HPDE6-E6E7 (cell line): ENCODE data around the gene EFS.
"Not testable (repeated sequence)": the region's sequence is repeated elsewhere in the genome, so short reads cannot be mapped to it uniquely, and the experiment has no call there.

Experiments used
- DNase-seq: peaks from one replicate; pipeline ENCODE4 v3.0.0; 2011; ENCODE audit warnings: missing footprints; ENCODE audit errors: extremely low spot score

Gene EFS

DNA sequence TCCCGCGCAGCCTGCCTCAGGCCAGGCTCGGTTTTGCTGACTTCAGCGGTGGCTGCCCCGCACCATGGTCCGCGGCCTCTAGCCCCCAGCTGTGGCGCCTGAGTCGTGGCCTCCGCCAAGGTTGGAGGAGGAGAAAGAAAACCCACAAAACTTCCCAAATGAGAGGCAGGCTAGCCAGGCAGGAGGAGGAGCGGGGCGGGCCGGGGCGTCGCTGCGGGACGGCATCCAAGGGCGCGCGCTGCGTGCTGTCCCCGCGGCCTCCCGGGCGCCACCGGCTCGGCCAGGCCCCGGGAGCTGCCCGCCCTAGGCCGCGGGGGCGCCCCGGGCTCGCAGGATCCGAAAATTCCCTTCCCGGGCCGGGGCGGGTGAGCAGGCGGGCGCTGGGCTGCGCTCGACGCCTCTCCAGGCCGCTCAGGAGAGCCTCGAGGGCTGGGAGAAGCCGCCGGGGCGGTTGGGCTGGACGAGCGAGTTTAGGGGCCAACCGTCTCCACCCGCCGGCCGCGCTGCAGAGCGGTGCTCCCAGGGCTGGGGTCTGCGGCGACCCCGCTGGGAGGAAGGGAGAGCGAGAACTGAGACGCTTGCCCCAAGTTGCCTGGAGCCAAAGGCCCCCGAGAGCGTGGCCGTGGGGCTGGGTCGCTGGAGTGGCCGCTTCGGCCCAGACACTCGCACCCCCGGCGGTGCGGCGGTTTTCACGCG is at the start of gene EFS:
Gene EFS, minus strand, starts transcription at position 137 of the 696 bp plus-strand sequence. CDS start 147 bp downstream, outside the sequence.
- peak; percentile 54 for DNase-seq

- DNase-seq = no peak
These were observed 49.3 kb upstream of the EFS start for GRCh38 chr14:23414254-23414653.

GRCh38 chr14:23413681-23414080 is 48.7 kb upstream of the EFS start:
- DNase-seq = no peak

GRCh38 chr14:23411563-23412525 is 46.9 kb upstream of the EFS start:
- no peak for DNase-seq

GRCh38 chr14:23409966-23410635 is 45.1 kb upstream of the EFS start:
- no peak for DNase-seq

- DNase-seq = no peak
These were observed 44.5 kb upstream of the EFS start for GRCh38 chr14:23409475-23409874.

GRCh38 chr14:23408307-23408630 is 43.3 kb upstream of the EFS start:
- DNase-seq = no peak

DNA sequence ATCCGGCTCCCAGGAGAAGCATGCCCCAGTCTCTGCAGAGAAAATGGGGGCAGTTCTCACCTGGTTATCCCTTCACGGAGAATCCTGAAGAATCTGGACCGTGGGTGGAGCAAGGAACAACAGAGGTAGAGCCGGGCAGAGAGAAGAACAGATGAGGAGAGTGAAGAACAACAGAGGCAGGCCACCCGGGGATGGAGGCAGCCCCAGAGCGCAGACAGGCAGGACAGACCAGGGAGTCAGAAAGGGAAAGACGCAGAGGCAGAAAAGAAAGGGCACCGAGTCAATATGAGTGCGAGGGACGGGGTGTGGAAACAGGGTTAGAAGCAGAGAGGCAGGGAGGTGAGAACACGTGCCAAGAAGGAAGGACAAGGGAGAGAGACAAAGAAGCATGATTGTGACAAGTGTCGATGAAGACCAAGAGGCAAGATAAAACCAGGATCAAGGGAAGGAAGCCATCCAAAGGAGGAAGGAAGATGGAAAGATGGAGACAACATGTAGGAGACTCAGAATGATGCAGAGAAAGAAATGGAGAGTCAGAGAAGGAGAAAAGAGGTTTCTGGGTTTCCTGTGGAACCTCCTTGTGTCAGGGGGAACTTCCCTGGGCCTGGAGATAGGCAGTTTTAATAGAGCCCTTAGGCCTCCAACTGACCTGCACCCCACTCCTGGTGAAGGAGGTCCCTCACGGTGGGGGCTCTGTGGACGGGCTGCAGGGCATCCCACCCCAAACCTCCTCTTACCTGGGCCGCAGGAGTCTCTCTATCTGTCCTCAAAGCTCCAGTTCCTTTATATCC is 42.7 kb upstream of the EFS start, which contains the start of gene MYH6:
Gene MYH6, minus strand, starts transcription at position 758 of the 791 bp plus-strand sequence. CDS start 1,050 bp downstream, outside the sequence.
- no peak for DNase-seq

- DNase-seq = no peak
These were observed 41.9 kb upstream of the EFS start for GRCh38 chr14:23406725-23407355.

DNA sequence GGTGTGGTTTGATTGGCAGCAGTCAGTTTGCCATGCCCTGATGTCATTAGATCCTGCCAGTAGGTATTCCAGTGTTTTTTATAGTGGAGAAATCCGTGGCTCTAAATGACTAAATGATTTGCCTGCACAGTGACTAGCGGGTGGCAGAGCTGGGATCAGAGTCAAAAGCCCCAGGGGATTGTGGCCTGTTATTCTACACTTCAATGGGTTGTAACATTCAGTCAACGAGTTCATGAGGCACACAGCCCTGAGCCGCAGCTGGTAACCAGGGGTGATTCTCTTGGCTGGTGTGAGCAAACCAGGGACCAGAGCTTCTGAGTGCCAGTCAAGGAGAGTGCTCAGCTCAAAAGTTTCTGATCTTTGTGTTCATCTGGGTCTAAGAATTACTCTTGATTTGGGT is 41.3 kb upstream of the EFS start:
- no peak for DNase-seq

GRCh38 chr14:23405516-23406025 is 40.6 kb upstream of the EFS start:
- DNase-seq = no peak

DNA sequence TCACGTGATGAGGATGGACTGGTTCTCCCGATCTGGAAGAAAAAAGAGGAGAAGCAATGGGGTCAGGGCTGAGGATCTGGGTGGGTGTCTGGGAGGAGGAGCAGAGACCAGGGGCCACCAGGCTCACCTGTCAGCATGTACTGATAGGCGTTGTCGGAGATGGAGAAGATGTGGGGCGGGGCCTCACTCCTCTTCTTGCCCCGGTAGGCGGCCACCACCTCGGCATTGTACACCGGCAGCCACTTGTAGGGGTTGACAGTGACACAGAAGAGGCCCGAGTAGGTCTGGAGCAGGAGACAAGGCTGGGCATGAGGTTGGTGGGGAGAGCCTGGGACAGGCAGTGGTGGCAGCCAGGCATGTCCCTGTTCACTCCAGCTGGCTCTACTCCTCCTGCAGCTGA is 40.1 kb upstream of the EFS start:
- DNase-seq = no peak

DNA sequence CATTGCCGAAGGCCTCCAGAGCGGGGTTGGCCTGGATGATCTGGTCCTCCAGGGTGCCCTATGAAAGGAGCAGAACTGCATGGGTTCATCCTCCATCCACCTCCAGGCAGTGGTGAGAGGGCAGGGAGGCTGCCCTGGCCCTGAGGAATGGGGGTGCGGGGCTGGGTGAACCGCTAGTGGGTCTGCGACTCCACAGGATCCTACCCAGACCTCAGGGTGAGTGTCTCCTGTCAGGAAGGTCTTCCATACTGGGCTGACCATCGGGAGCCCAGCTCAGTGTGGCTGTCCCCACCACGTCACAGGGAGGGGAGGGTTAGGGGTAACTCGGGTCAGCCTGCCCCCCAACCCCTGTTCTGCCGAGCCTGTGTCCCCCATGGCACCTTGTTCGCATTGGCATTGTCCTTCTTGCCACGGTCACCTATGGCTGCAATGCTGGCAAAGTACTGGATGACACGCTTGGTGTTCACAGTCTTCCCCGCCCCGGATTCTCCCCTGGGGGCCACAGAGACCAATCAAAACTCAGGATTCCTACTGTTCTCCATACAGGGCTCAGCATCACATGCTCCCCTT is 39.4 kb upstream of the EFS start:
- DNase-seq = no peak

DNA sequence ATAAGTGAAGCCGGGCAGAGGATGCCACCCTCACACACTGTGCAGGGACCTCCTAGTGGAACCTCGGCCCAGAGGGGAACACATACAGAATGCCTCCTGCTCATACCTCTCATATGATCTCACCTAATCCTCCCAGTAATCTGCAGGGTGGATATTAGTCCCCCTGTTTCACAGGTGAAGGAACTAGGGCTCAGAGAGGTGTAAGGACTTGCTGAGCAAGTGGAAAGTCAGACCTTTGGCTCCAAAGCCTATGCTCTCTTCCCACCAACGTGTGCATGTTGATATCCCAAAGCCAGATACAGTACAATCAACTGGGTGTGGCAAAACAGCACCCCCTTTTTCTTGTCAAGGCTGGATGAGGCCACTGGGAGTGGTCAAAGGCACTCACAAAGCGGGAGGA is 38.9 kb upstream of the EFS start:
- DNase-seq = no peak

DNA sequence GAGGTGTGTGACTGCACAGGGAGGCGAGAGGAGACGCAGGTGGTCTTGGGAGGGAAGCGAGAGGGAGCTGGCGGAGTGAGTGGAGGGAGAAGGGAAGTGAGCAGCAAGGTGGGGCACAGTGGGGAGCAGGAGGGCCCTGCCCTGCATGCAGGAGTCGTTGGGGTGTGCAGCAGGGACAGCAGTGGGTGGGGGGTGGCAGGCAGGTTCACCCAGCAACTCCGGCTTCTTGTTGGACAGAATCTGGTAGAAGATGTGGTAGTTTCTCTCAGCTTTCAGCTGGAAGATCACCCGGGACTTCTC is 38.1 kb upstream of the EFS start:
- DNase-seq = no peak

DNA sequence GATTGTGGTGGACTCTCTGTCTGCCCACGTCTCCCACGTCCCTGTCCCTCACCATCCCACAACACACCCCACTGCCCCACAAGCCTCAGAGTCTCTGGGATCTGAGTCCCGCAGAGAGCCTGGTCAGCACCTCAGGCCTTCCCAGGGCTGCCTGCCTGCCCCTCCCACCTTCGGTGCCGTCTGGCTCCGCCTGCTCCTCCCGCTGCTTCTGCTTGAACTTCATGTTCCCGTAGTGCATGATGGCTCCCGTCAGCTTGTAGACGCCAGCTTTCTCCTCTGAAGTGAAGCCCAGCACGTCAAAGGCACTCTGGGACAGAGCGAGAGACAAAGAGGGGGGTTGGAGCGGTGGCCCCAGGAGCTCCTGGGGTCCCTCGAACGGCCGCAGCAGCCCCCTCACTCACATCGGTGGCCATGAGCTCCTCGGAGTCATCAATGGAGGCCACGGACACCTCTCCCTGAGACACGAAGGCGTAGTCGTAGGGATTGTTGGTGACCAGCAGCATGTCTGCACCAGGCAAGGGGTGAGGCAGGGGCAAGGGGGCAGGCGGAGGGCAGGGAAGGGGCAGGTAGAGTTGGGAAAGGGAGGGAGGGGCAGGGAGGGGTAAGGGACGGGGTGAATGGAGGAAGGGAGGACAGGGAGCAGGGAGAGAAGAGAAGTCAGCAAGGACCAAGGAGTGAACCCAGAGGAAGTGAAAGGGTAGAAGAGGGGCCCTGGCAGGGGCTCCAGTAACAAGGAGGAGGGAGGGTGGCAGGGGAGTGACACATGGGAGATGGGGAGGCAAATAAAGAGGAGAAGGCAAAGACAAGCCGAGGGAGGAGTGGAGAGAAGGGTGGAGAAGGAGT is 37.5 kb upstream of the EFS start:
- DNase-seq = no peak

- DNase-seq = no peak
These were observed 36.3 kb upstream of the EFS start for GRCh38 chr14:23401291-23401690.

GRCh38 chr14:23400496-23401149 is 35.7 kb upstream of the EFS start:
- DNase-seq = not testable (repeated sequence)

- no peak for DNase-seq
These were observed 34.6 kb upstream of the EFS start for GRCh38 chr14:23399591-23399990.
